Measurements from ENCODE around the gene RNU2-63P. TPM values are rescaled to one million over a fixed set of nuclear protein-coding genes. Genes with fewer than 3 reads are reported as not detected.

The RNU2-63P gene
- total and polyA plus RNA-seq, 2 donors (not counting 1 experiment from before 2014, with no cell fraction given), result 9.3 TPM; not detected in 1

DNA sequence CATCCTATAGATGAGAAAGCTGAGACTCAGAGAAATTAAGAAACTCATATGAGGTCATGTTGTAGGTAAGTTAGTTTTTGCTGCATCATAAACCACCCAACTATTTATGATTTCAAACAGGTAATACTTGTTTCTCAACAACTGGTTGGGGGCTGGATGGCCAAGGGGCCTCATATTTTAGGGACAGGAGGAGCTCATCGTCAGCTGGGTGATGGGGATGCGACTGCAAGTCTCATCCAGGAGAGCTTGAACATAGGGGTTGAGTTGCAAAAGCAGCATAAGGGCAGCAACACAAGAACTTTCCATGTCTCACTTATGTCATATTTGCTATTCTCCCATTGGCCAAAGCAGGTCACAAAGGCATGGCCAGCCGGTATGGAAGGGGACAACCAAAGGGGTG lies 3.6 kb upstream of the RNU2-63P start:
- CTCF ChIA-PET, result interaction anchor here (0.8 kb wide), 1 partner anchor 18 kb away, joined by 3 read pairs; no protein-coding TSS in a partner anchor
- WGBS (ENCODE audit: insufficient coverage), result 100% methylated on average over 2 of the region's 3 CpGs

DNA sequence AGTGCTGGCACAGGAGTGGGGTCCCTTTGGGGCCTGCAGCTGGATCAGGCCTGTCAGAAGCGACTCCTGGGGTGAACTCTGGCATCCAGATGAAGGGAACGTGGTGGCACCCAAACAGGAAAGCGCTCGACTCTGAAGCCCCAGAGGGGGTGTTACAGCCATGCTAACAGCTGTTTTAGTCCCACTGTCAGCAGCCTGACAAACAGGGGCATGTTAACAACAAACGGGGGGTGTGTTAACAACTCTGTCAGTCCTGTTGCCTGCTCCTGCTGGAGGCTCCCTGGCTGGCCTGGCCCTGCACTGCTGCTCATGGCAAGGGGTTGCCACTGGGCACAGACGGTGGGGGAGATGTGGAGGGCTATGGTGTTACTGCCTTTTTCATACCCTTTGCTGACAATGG lies 2.6 kb upstream of the RNU2-63P start:
- TF ChIP-seq EZH2 (IDR thresholded peaks at IDR 0.05; ENCODE audit: borderline replicate concordance, insufficient read depth, low read depth, low read length, poor library complexity, severe bottlenecking), result no peak
- TF ChIP-seq, protein P1, sequence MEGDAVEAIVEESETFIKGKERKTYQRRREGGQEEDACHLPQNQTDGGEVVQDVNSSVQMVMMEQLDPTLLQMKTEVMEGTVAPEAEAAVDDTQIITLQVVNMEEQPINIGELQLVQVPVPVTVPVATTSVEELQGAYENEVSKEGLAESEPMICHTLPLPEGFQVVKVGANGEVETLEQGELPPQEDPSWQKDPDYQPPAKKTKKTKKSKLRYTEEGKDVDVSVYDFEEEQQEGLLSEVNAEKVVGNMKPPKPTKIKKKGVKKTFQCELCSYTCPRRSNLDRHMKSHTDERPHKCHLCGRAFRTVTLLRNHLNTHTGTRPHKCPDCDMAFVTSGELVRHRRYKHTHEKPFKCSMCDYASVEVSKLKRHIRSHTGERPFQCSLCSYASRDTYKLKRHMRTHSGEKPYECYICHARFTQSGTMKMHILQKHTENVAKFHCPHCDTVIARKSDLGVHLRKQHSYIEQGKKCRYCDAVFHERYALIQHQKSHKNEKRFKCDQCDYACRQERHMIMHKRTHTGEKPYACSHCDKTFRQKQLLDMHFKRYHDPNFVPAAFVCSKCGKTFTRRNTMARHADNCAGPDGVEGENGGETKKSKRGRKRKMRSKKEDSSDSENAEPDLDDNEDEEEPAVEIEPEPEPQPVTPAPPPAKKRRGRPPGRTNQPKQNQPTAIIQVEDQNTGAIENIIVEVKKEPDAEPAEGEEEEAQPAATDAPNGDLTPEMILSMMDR (IDR thresholded peaks at IDR 0.05), result no peak
- Mint-ChIP-seq H3K27ac (no peak overlapping the region), H3K4me1 (peaks cover 25% of the 10 kb centered on the region), H3K9me3 (ENCODE audit: insufficient read depth) (no peaks in the 10 kb centered on the region), H3K27me3 (no peaks in the 10 kb centered on the region), H3K4me3 (no peak overlapping the region)
- Histone ChIP-seq H3K9me3 (ENCODE audit: control extremely low read depth in 1 of 3, control insufficient read depth in 2 of 3, insufficient read depth in 1 of 3, low read length in 2 of 3) (peaks cover 0 to 10% (median 4%) of the 10 kb centered on the region in 3 donors), H3K9ac (ENCODE audit: low read length) (no peak overlapping the region), H3K4me1 (ENCODE audit: control insufficient read depth in 2 of 2, insufficient read depth in 2 of 2, low read length in 2 of 2) (peaks cover 6 to 15% of the 10 kb centered on the region in 2 donors), H3K79me2 (ENCODE audit: control insufficient read depth, insufficient read depth, low read length) (peaks cover 6% of the 10 kb centered on the region), H3K27me3 (replicated peaks in 1 of 4; ENCODE audit: control extremely low read depth in 1 of 4, control insufficient read depth in 3 of 4, insufficient read depth in 4 of 4, low read length in 3 of 4) (no peaks in the 10 kb centered on the region), H3K27ac (ENCODE audit: low read length in 2 of 2) (no peak overlapping the region), H3K4me2 (replicated peaks; ENCODE audit: low read depth, low read length, poor library complexity, severe bottlenecking) (no peak overlapping the region), H2AFZ (ENCODE audit: insufficient read depth, low read depth, low read length, poor library complexity, severe bottlenecking) (no peak overlapping the region), H3K4me3 (ENCODE audit: control extremely low read depth in 1 of 5, extremely low read depth in 1 of 5, insufficient read depth in 1 of 5, low read depth in 2 of 5, low read length in 4 of 5) (no peak overlapping the region), H4K20me1 (ENCODE audit: control insufficient read depth, insufficient read depth, low read length, poor library complexity, severe bottlenecking) (no peaks in the 10 kb centered on the region), H3K36me3 (replicated peaks in 1 of 2; ENCODE audit: control extremely low read depth in 1 of 2, control insufficient read depth in 1 of 2, extremely low read depth in 1 of 2, insufficient read depth in 2 of 2, low read length in 1 of 2) (no peaks in the 10 kb centered on the region)
- DNase-seq (no peak), ATAC-seq (ENCODE audit: low read depth) (no peak)
- POLR2A ChIA-PET, result no interaction called here
- CTCF ChIA-PET, result no interaction called here
- intact Hi-C loops (cut with micrococcal nuclease), result loop anchor here (5.0 to 10.0 kb wide), 2 partner anchors 1454 to 1577 kb away; partner anchors contain the start of genes CHMP3 and KDM3A
- 91% methylated on average over 6 of the region's 6 CpGs for WGBS (ENCODE audit: insufficient coverage)

More for the DNA sequence above, 3.6 kb upstream of the RNU2-63P start:
- Histone ChIP-seq H3K4me2 (replicated peaks; ENCODE audit: low read depth, low read length, poor library complexity, severe bottlenecking) (no peak overlapping the region), H3K4me3 (ENCODE audit: control extremely low read depth in 1 of 5, extremely low read depth in 1 of 5, insufficient read depth in 1 of 5, low read depth in 2 of 5, low read length in 4 of 5) (no peak overlapping the region), H3K9me3 (ENCODE audit: control extremely low read depth in 1 of 3, control insufficient read depth in 2 of 3, insufficient read depth in 1 of 3, low read length in 2 of 3) (peaks cover 0 to 10% (median 4%) of the 10 kb centered on the region in 3 donors), H3K36me3 (replicated peaks in 1 of 2; ENCODE audit: control extremely low read depth in 1 of 2, control insufficient read depth in 1 of 2, extremely low read depth in 1 of 2, insufficient read depth in 2 of 2, low read length in 1 of 2) (no peaks in the 10 kb centered on the region), H3K27me3 (replicated peaks in 1 of 4; ENCODE audit: control extremely low read depth in 1 of 4, control insufficient read depth in 3 of 4, insufficient read depth in 4 of 4, low read length in 3 of 4) (no peaks in the 10 kb centered on the region), H4K20me1 (ENCODE audit: control insufficient read depth, insufficient read depth, low read length, poor library complexity, severe bottlenecking) (no peaks in the 10 kb centered on the region), H3K9ac (ENCODE audit: low read length) (no peak overlapping the region), H3K27ac (ENCODE audit: low read length in 2 of 2) (no peak overlapping the region), H2AFZ (ENCODE audit: insufficient read depth, low read depth, low read length, poor library complexity, severe bottlenecking) (no peak overlapping the region), H3K4me1 (ENCODE audit: control insufficient read depth in 2 of 2, insufficient read depth in 2 of 2, low read length in 2 of 2) (peaks cover 6 to 15% of the 10 kb centered on the region in 2 donors), H3K79me2 (ENCODE audit: control insufficient read depth, insufficient read depth, low read length) (peaks cover 6% of the 10 kb centered on the region)
- H3K27me3 Mint-ChIP-seq, result no peaks in the 10 kb centered on the region
- no peak overlapping the region for H3K27ac Mint-ChIP-seq
- no peaks in the 10 kb centered on the region for H3K9me3 Mint-ChIP-seq (ENCODE audit: insufficient read depth)
- H3K4me1 Mint-ChIP-seq, result peaks cover 23% of the 10 kb centered on the region
- no peak overlapping the region for H3K4me3 Mint-ChIP-seq
- TF ChIP-seq, protein P1 (IDR thresholded peaks at IDR 0.05), result no peak
- TF ChIP-seq EZH2 (IDR thresholded peaks at IDR 0.05; ENCODE audit: borderline replicate concordance, insufficient read depth, low read depth, low read length, poor library complexity, severe bottlenecking), result no peak
- POLR2A ChIA-PET, result no interaction called here
- DNase-seq (no peak), ATAC-seq (ENCODE audit: low read depth) (no peak)
- intact Hi-C loops (cut with micrococcal nuclease), result loop anchor here (5.0 to 10.0 kb wide), 2 partner anchors 1455 to 1578 kb away; partner anchors contain the start of genes CHMP3 and KDM3A
